ENCODE data around the gene SERPINF2.
"Not testable (repeated sequence)": the region's sequence is repeated elsewhere in the genome, so short reads cannot be mapped to it uniquely, and the experiment has no call there.

SERPINF2 gene

GRCh38 chr17:1714980-1715802 lies 27.5 kb upstream of the SERPINF2 start:
- peak; percentile 77 for DNase-seq (ENCODE audit: low read depth)

GRCh38 chr17:1715803-1716075 lies 26.9 kb upstream of the SERPINF2 start:
- peak overlapping the region; percentile 81 for H3K4me3 ChIP-seq (ENCODE audit: low read depth, low read length)
- no peak for DNase-seq (ENCODE audit: low read depth)

More at GRCh38 chr17:1714980-1715802, 27.5 kb upstream of the SERPINF2 start:
- peak overlapping the region; percentile 81 for H3K4me3 ChIP-seq (ENCODE audit: low read depth, low read length)

- DNase-seq (ENCODE audit: low read depth) = peak; percentile 100
- peak overlapping the region; percentile 81 for H3K4me3 ChIP-seq (ENCODE audit: low read depth, low read length)
These were observed 26.4 kb upstream of the SERPINF2 start for GRCh38 chr17:1716076-1716911.

GRCh38 chr17:1716912-1717695 lies 25.6 kb upstream of the SERPINF2 start:
- peak overlapping the region; percentile 73 for H3K4me3 ChIP-seq (ENCODE audit: low read depth, low read length)
- peak; percentile 96 for DNase-seq (ENCODE audit: low read depth)

GRCh38 chr17:1718362-1719165 lies 24.1 kb upstream of the SERPINF2 start:
- no peak for DNase-seq (ENCODE audit: low read depth)
- H3K4me3 ChIP-seq (ENCODE audit: low read depth, low read length) = no peak overlapping the region

GRCh38 chr17:1720856-1721386 lies 21.8 kb upstream of the SERPINF2 start:
- no peak overlapping the region for H3K4me3 ChIP-seq (ENCODE audit: low read depth, low read length)
- DNase-seq (ENCODE audit: low read depth) = no peak

GRCh38 chr17:1722022-1722421 lies 20.6 kb upstream of the SERPINF2 start:
- not testable (repeated sequence) for DNase-seq (ENCODE audit: low read depth); H3K4me3 ChIP-seq (ENCODE audit: low read depth, low read length)

GRCh38 chr17:1724351-1724868 lies 18.3 kb upstream of the SERPINF2 start, which contains the start of gene WDR81:
TSS of gene WDR81 (plus strand) at chr17:1724704. CDS start at chr17:1724960, 256 bp downstream.
- peak; percentile 48 for DNase-seq (ENCODE audit: low read depth)
- peak within 1 kb of the TSS; percentile 59 for H3K4me3 ChIP-seq (ENCODE audit: low read depth, low read length)

- DNase-seq (ENCODE audit: low read depth) = no peak
- peak overlapping the region; percentile 59 for H3K4me3 ChIP-seq (ENCODE audit: low read depth, low read length)
These were observed 17.6 kb upstream of the SERPINF2 start for GRCh38 chr17:1724869-1725641.

GRCh38 chr17:1725642-1726511 lies 16.8 kb upstream of the SERPINF2 start:
- DNase-seq (ENCODE audit: low read depth) = no peak
- H3K4me3 ChIP-seq (ENCODE audit: low read depth, low read length) = peak overlapping the region; percentile 59

GRCh38 chr17:1726626-1727257 lies 15.9 kb upstream of the SERPINF2 start:
- no peak overlapping the region for H3K4me3 ChIP-seq (ENCODE audit: low read depth, low read length)

GRCh38 chr17:1727258-1727789 lies 15.3 kb upstream of the SERPINF2 start:
- no peak for DNase-seq (ENCODE audit: low read depth)
- H3K4me3 ChIP-seq (ENCODE audit: low read depth, low read length) = no peak overlapping the region

More at GRCh38 chr17:1726626-1727257, 15.9 kb upstream of the SERPINF2 start:
- no peak for DNase-seq (ENCODE audit: low read depth)

GRCh38 chr17:1727876-1728630 lies 14.6 kb upstream of the SERPINF2 start:
- no peak for DNase-seq (ENCODE audit: low read depth)

GRCh38 chr17:1729966-1730325 lies 12.7 kb upstream of the SERPINF2 start:
- H3K4me3 ChIP-seq (ENCODE audit: low read depth, low read length) = no peak overlapping the region
- DNase-seq (ENCODE audit: low read depth) = no peak

More at GRCh38 chr17:1727876-1728630, 14.6 kb upstream of the SERPINF2 start:
- no peak overlapping the region for H3K4me3 ChIP-seq (ENCODE audit: low read depth, low read length)

GRCh38 chr17:1730326-1731193 lies 12.1 kb upstream of the SERPINF2 start:
- H3K4me3 ChIP-seq (ENCODE audit: low read depth, low read length) = no peak overlapping the region
- peak; percentile 81 for DNase-seq (ENCODE audit: low read depth)
